Neural cell (in vitro differentiated cells): ENCODE data around the gene INAFM1.

ENCODE experiments used
- SMC3 ChIP-seq: fragments of 450-650 bp; conservative IDR thresholded peaks from 2 replicates; pipeline ENCODE4 v1.6.1; 2014; ENCODE audit warnings: antibody characterized with exemption, mild to moderate bottlenecking, moderate library complexity; ENCODE audit not compliant: poor library complexity
- TAF1 ChIP-seq: IDR thresholded peaks from 2 replicates; pipeline ENCODE4 v1.6.1; 2012; ENCODE audit warnings: low read depth
- TF ChIP-seq, protein P1 (sequence below): fragments of 450-650 bp; IDR thresholded peaks from 2 replicates; pipeline ENCODE4 v1.5.1; 2014; ENCODE audit warnings: antibody characterized with exemption, mild to moderate bottlenecking, moderate library complexity; ENCODE audit not compliant: poor library complexity, severe bottlenecking

DNA sequence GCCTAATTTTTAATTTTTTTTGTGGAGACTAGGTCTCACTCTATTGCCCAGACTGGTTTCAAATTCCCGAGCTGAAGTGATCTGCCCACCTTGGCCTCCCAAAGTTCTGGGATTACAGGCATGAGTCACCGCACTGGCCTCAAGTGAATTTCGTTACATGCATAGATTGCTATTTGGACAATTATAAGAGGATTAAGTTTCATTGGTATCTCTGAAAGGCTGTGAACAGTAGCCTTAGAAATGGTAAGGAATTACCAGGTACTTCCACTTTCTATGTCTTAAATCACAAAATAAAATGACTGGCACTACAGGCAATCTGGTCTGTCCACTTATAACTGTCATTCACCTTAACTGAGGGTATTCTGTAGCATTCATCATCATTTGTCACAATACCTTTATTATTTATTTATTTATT, 21.2 kb upstream of the INAFM1 start:
- TF ChIP-seq, protein P1, sequence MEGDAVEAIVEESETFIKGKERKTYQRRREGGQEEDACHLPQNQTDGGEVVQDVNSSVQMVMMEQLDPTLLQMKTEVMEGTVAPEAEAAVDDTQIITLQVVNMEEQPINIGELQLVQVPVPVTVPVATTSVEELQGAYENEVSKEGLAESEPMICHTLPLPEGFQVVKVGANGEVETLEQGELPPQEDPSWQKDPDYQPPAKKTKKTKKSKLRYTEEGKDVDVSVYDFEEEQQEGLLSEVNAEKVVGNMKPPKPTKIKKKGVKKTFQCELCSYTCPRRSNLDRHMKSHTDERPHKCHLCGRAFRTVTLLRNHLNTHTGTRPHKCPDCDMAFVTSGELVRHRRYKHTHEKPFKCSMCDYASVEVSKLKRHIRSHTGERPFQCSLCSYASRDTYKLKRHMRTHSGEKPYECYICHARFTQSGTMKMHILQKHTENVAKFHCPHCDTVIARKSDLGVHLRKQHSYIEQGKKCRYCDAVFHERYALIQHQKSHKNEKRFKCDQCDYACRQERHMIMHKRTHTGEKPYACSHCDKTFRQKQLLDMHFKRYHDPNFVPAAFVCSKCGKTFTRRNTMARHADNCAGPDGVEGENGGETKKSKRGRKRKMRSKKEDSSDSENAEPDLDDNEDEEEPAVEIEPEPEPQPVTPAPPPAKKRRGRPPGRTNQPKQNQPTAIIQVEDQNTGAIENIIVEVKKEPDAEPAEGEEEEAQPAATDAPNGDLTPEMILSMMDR, result no peak
- TF ChIP-seq SMC3 (no peak), TAF1 (no peak)
